Measurements from ENCODE around the gene ZC3H7A. TPM values are rescaled to one million over a fixed set of nuclear protein-coding genes. Genes with fewer than 3 reads are reported as not detected.
A peak's percentile ranks its signal among the peaks of the same experiment; 100 is the strongest.

The ZC3H7A gene
- total and polyA plus RNA-seq, 2 of the 13 experiments (the other 11 are each of a cell fraction or from before 2014, with no cell fraction given) = 29.2 to 36.8 TPM

DNA sequence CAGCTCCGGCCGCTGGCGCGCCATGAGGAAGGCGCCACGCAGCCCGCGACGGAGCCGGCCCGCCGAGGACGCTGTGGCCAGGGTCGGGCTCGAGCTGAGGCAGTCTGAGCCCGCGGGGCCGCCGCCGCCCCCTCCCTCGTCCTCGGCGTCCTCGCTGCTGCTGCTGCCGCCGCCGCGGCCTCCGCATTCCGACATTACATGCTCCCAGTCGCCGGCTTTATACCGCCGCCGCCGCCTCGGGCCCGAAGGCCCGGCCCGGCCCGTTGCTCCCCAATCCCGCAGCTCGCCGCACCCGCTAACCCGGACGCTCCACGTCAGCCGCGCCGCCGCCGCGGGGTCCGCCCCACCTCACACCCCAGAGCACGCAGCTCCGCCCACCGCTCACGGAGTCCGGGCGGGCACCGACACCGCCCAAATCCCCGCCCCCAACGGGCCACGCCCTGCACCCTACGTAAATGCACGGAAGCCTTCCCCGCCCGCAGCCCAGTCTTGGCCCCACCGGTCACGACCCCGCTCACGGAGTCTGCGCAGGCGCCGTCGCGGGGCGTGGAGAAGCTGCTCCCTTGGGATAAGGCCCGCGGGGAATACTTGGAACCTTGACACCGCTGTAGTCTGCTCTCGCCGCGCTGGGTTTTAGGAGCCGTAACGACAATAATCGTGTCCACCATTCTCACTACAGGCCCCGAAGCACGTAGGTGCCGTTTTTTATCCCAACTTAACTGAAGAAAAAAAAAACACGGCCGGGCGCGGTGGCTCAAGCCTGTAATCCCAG, 54.3 kb downstream of the ZC3H7A start, which contains the start of gene TXNDC11 (continued):
- TF ChIP-seq ZNF317 (CRISPR knock-in tag; IDR thresholded peaks at IDR 0.05) = no peak; the same call in 1 of the 2 replicates
- peak; percentile 96 for TF ChIP-seq ERF (CRISPR knock-in tag; IDR thresholded peaks at IDR 0.05)
- TF ChIP-seq NFAT5 (CRISPR knock-in tag; IDR thresholded peaks at IDR 0.05) = peak; percentile 17
- peak; percentile 98 for TF ChIP-seq DNMT1 (CRISPR knock-in tag; IDR thresholded peaks at IDR 0.05)
- TF ChIP-seq ZNF672 (CRISPR knock-in tag; IDR thresholded peaks at IDR 0.05) = no peak
- TF ChIP-seq, protein P1, sequence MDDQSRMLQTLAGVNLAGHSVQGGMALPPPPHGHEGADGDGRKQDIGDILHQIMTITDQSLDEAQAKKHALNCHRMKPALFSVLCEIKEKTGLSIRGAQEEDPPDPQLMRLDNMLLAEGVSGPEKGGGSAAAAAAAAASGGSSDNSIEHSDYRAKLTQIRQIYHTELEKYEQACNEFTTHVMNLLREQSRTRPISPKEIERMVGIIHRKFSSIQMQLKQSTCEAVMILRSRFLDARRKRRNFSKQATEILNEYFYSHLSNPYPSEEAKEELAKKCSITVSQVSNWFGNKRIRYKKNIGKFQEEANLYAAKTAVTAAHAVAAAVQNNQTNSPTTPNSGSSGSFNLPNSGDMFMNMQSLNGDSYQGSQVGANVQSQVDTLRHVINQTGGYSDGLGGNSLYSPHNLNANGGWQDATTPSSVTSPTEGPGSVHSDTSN (CRISPR knock-in tag; IDR thresholded peaks at IDR 0.05; ENCODE audit: borderline replicate concordance) = no peak
- peak; percentile 80 for TF ChIP-seq TEAD3 (CRISPR knock-in tag; optimal IDR thresholded peaks at IDR 0.05; ENCODE audit: borderline replicate concordance)
- TF ChIP-seq ZNF749 (CRISPR knock-in tag; IDR thresholded peaks at IDR 0.05; ENCODE audit: borderline replicate concordance) = peak; percentile 84
- TF ChIP-seq, protein P2, sequence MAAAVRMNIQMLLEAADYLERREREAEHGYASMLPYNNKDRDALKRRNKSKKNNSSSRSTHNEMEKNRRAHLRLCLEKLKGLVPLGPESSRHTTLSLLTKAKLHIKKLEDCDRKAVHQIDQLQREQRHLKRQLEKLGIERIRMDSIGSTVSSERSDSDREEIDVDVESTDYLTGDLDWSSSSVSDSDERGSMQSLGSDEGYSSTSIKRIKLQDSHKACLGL (CRISPR knock-in tag; IDR thresholded peaks at IDR 0.05) = peak; percentile 86
- TF ChIP-seq NFE2L1 (CRISPR knock-in tag; IDR thresholded peaks at IDR 0.05; ENCODE audit: borderline replicate concordance) = 0 out of 2 replicates have a peak, but pooled peaks have one; percentile 75
- TF ChIP-seq HOXD1 (CRISPR knock-in tag; IDR thresholded peaks at IDR 0.05) = no peak; the same call in 1 of the 2 replicates
- peak; percentile 92; the same call in 2 of the 3 replicates for TF ChIP-seq MXI1 (IDR thresholded peaks at IDR 0.05; ENCODE audit: borderline replicate concordance, low read depth, low read length)
- TF ChIP-seq ZNF263 (CRISPR knock-in tag; IDR thresholded peaks at IDR 0.05) = no peak; the same call in 1 of the 2 replicates
- TF ChIP-seq ZNF430 (CRISPR knock-in tag; IDR thresholded peaks at IDR 0.05) = peak; percentile 86

All from HepG2 (cell line).